Fibroblast of lung (primary cell): ENCODE data around the gene TFAP2C. TPM values are rescaled to one million over a fixed set of nuclear protein-coding genes. Genes with fewer than 3 reads are reported as not detected.
A peak's percentile ranks its signal among the peaks of the same experiment; 100 is the strongest.

Source experiments
- DNase-seq, 2 donors: peaks; one replicate each; pipeline versions ENCODE4 v3.0.0 to v3.0.0-alpha.2; 2010; ENCODE audit warnings: low read depth in 2 of 2
- H2AFZ ChIP-seq: 2 replicates; pipeline ENCODE4 v1.5.1; 2012; ENCODE audit warnings: low read length, control low read depth, inconsistent platforms
- H3K27ac ChIP-seq: 2 replicates; pipeline ENCODE4 v1.5.1; 2011; ENCODE audit warnings: low read length, control low read depth; ENCODE audit not compliant: insufficient read depth
- H3K27me3 ChIP-seq: 2 replicates; pipeline ENCODE4 v1.5.1; 2011; ENCODE audit warnings: mild to moderate bottlenecking, low read length; ENCODE audit not compliant: control insufficient read depth, insufficient read depth
- H3K36me3 ChIP-seq: 2 replicates; pipeline ENCODE4 v1.5.1; 2011; ENCODE audit warnings: low read length; ENCODE audit not compliant: control insufficient read depth, insufficient read depth
- H3K4me1 ChIP-seq: 2 replicates; pipeline ENCODE4 v1.5.1; 2011; ENCODE audit warnings: low read length; ENCODE audit not compliant: control insufficient read depth, insufficient read depth; ENCODE audit errors: extremely low read depth
- H3K4me2 ChIP-seq: 2 replicates; pipeline ENCODE4 v1.5.1; 2011; ENCODE audit warnings: low read length, control low read depth; ENCODE audit not compliant: insufficient read depth; ENCODE audit errors: extremely low read depth
- H3K4me3 ChIP-seq, 4 experiments: fragments of 200-600 bp in 1 of 4; sonication (generic) in 1 of 4; replicated peaks in 1 of 4; 2 replicates each; pipeline ENCODE4 v1.5.1; 2011 to 2016; ENCODE audit warnings: low read length in 4 of 4, low read depth in 3 of 4, mild to moderate bottlenecking in 3 of 4, control low read depth in 2 of 4, inconsistent platforms in 1 of 4, mixed read lengths in 1 of 4; ENCODE audit not compliant: insufficient read depth in 1 of 4; ENCODE audit errors: control extremely low read depth in 1 of 4
- H3K79me2 ChIP-seq: 2 replicates; pipeline ENCODE4 v1.5.1; 2012; ENCODE audit warnings: mild to moderate bottlenecking, low read length, inconsistent platforms; ENCODE audit not compliant: control insufficient read depth, insufficient read depth
- H3K9ac ChIP-seq: 2 replicates; pipeline ENCODE4 v1.5.1; 2011; ENCODE audit warnings: mild to moderate bottlenecking, low read length, control low read depth; ENCODE audit not compliant: insufficient read depth
- H3K9me3 ChIP-seq: 2 replicates; pipeline ENCODE4 v1.5.1; 2012; ENCODE audit warnings: low read depth, low read length; ENCODE audit not compliant: control insufficient read depth, insufficient read depth
- H4K20me1 ChIP-seq: 2 replicates; pipeline ENCODE4 v1.5.1; 2011; ENCODE audit warnings: low read length; ENCODE audit not compliant: control insufficient read depth, insufficient read depth; ENCODE audit errors: extremely low read depth
- CTCF ChIP-seq, 2 donors: IDR thresholded peaks in 1 of 2; conservative IDR thresholded peaks in 1 of 2; 1 replicate in 1 of 2; 2 replicates in 1 of 2; pipeline ENCODE4 v1.5.1; 2011 to 2012; ENCODE audit warnings: low read length in 2 of 2, control low read depth in 1 of 2, inconsistent platforms in 1 of 2, low read depth in 1 of 2, mild to moderate bottlenecking in 1 of 2
- EZH2 ChIP-seq: IDR thresholded peaks from 2 replicates; pipeline ENCODE4 v1.5.1; 2012; ENCODE audit warnings: low read length, control low read depth, mild to moderate bottlenecking; ENCODE audit errors: missing control alignments
- polyA plus RNA-seq, 2 donors: library from polyadenylated mRNA; depleted of rRNA in 1 of 2; stranded (reverse) in 1 of 2; unstranded in 1 of 2; fragments of >200 nt; gene quantifications; 2 replicates each; pipeline ENCODE4 v1.2.1, GENCODE V29; 2011 to 2012; ENCODE audit warnings: missing spikeins in 1 of 2
- total RNA-seq: library from RNA; depleted of rRNA; stranded (reverse); fragments of >200 nt; gene quantifications from 2 replicates; pipeline ENCODE4 v1.2.1, GENCODE V29; 2014

Gene TFAP2C
- total and polyA plus RNA-seq, 2 donors (not counting 1 experiment from before 2014, with no cell fraction given), result 0.39 TPM; not detected in 1

- H3K27me3 ChIP-seq, result peaks cover 68% of the 10 kb centered on the region
- DNase-seq, result peak in 1 of 2 donors; percentile 21
- no peak overlapping the region for H2AFZ ChIP-seq
- H4K20me1 ChIP-seq, result no peaks in the 10 kb centered on the region
- no peaks in the 10 kb centered on the region for H3K4me1 ChIP-seq
- peak; percentile 9 to 30 for TF ChIP-seq CTCF (conservative IDR thresholded peaks at IDR 0.05 in 1 of 2, IDR thresholded peaks at IDR 0.05 in 1 of 2; ENCODE audit: low read depth in 1 of 2, low read length in 2 of 2)
- no peak for TF ChIP-seq EZH2
- no peaks in the 10 kb centered on the region for H3K9me3 ChIP-seq
- H3K27ac ChIP-seq, result no peak overlapping the region
- H3K79me2 ChIP-seq, result no peaks in the 10 kb centered on the region
- H3K9ac ChIP-seq, result no peak overlapping the region
- H3K4me3 ChIP-seq, result no peak overlapping the region
- H3K4me2 ChIP-seq, result no peak overlapping the region
- no peaks in the 10 kb centered on the region for H3K36me3 ChIP-seq
Measured at GRCh38 chr20:56626367-56627121, 2.6 kb upstream of the TFAP2C start.

- DNase-seq, result no peak
- Histone ChIP-seq H3K36me3 (no peaks in the 10 kb centered on the region), H2AFZ (no peak overlapping the region), H3K9me3 (no peaks in the 10 kb centered on the region), H3K4me3 (no peak overlapping the region), H3K27me3 (peaks cover 70% of the 10 kb centered on the region), H3K9ac (no peak overlapping the region), H4K20me1 (no peaks in the 10 kb centered on the region), H3K4me2 (no peak overlapping the region), H3K27ac (no peak overlapping the region), H3K4me1 (no peaks in the 10 kb centered on the region), H3K79me2 (no peaks in the 10 kb centered on the region)
- TF ChIP-seq EZH2 (peak; percentile 22), CTCF (conservative IDR thresholded peaks at IDR 0.05 in 1 of 2, IDR thresholded peaks at IDR 0.05 in 1 of 2; ENCODE audit: low read depth in 1 of 2, low read length in 2 of 2) (no peak)
Measured at GRCh38 chr20:56627122-56628014, 1.7 kb upstream of the TFAP2C start.
